Immature natural killer cell (primary cell): ENCODE results near the gene SGSM1. TPM values are rescaled to one million over a fixed set of nuclear protein-coding genes. Genes with fewer than 3 reads are reported as not detected.

Source experiments
- DNase-seq, 3 donors: peaks; one replicate each; pipeline ENCODE4 v3.0.0; 2022; ENCODE audit warnings: mixed read lengths in 1 of 3
- H3K27ac Mint-ChIP-seq, 6 donors: one replicate each; pipeline ENCODE4 v1.8.0; 2020; ENCODE audit warnings: mixed read lengths in 6 of 6, mild to moderate bottlenecking in 5 of 6, inconsistent platforms in 4 of 6, moderate library complexity in 3 of 6
- H3K27me3 Mint-ChIP-seq, 3 donors: one replicate each; pipeline ENCODE4 v1.8.0; 2020 to 2021; ENCODE audit warnings: low read depth in 3 of 3, mild to moderate bottlenecking in 3 of 3, mixed read lengths in 3 of 3, moderate library complexity in 3 of 3, inconsistent platforms in 1 of 3
- H3K36me3 Mint-ChIP-seq, 3 donors: one replicate each; pipeline ENCODE4 v1.8.0; 2020; ENCODE audit warnings: mixed read lengths in 3 of 3, inconsistent platforms in 2 of 3, mild to moderate bottlenecking in 2 of 3
- H3K4me1 Mint-ChIP-seq, 2 donors: one replicate each; pipeline ENCODE4 v1.8.0; 2020; ENCODE audit warnings: inconsistent platforms in 2 of 2, mild to moderate bottlenecking in 2 of 2, mixed read lengths in 2 of 2, moderate library complexity in 1 of 2
- H3K4me3 Mint-ChIP-seq, 5 donors: one replicate each; pipeline ENCODE4 v1.8.0; 2020; ENCODE audit warnings: mild to moderate bottlenecking in 5 of 5, mixed read lengths in 5 of 5, inconsistent platforms in 3 of 5, moderate library complexity in 3 of 5
- H3K9me3 Mint-ChIP-seq, 6 donors: one replicate each; pipeline ENCODE4 v1.8.0; 2020; ENCODE audit warnings: mild to moderate bottlenecking in 6 of 6, mixed read lengths in 6 of 6, inconsistent platforms in 4 of 6, moderate library complexity in 3 of 6
- polyA plus RNA-seq, 3 donors: library from polyadenylated mRNA; unstranded; fragments of 300-500 nt; fragmentation: Illumina TruSeq; gene quantifications; one replicate each; pipeline ENCODE4 v1.2.3, GENCODE V29; 2021

SGSM1 gene
- polyA plus RNA-seq, 3 donors from 2014 or later: 1.5 to 3.9 (median 2.4) TPM

DNA sequence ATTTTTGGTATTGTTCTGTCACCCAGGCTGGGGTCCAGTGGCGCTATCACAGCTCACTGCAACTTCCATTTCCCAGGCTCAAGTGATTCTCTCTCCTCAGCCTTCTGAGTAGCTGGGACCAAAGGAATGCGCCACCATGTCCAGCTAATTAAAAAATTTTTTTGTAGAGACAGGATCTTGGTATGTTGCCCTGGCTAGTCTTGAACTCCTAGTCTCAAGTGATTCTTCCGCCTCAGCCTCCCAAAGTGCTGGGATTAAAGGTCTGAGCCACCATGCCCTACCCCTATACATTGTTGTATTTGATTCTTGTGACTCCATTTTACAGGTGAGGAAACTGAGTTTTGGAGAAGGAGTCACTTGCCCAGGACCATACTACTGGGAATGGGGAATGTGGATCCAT is 158.4 kb downstream of the SGSM1 start:
- Mint-ChIP-seq H3K27ac (no peak overlapping the region), H3K27me3 (peaks cover 0 to 7% (median 4%) of the 10 kb centered on the region in 3 donors), H3K36me3 (no peaks in the 10 kb centered on the region), H3K9me3 (no peaks in the 10 kb centered on the region), H3K4me3 (no peak overlapping the region), H3K4me1 (peaks cover 16 to 19% of the 10 kb centered on the region in 2 donors)
- DNase-seq: no peak

DNA sequence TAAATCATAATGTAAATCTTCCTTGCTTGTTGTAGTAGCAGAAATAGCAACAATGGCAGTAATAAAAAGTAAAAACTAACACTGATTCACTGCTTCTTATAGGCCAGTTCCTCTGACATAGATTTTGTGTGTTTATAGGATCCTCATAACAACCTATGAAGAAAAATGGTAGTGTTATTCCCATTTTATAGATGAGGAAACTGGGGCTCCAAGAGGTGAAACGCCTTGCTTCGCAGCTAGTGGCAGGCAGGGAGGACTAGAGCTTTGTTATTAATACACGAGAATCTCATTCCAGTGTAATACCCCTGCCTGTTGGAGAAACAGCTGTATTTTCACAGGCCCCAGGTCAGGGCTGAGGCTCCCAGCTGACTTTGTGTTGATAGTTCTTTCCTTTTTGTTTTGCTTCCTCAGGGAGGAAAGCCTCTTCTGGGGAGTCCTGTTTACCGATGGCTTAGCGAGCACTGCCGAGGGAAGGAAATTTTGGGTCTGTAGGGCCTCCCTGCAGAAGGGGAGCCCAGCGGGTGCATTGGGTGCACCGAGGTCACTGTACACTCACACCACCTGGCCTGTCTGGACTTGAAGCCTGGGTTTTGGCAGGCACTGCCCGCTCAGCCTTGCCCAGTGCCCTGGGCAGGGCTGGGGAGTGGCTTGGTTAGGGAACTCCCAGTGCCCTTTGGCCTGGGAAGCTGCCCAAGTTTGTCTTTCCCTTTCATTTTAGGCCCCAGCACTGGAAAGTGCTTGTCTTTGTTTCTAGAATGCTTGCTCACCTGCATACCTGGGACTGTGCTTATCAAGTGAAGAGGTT is 160.0 kb downstream of the SGSM1 start:
- H3K9me3 Mint-ChIP-seq: no peaks in the 10 kb centered on the region
- no peak overlapping the region for H3K4me3 Mint-ChIP-seq
- H3K36me3 Mint-ChIP-seq: no peaks in the 10 kb centered on the region
- H3K27me3 Mint-ChIP-seq: peaks cover 0 to 4% (median 4%) of the 10 kb centered on the region in 3 donors
- H3K4me1 Mint-ChIP-seq: peaks cover 12 to 19% of the 10 kb centered on the region in 2 donors
- DNase-seq: no peak
- no peak overlapping the region for H3K27ac Mint-ChIP-seq

DNA sequence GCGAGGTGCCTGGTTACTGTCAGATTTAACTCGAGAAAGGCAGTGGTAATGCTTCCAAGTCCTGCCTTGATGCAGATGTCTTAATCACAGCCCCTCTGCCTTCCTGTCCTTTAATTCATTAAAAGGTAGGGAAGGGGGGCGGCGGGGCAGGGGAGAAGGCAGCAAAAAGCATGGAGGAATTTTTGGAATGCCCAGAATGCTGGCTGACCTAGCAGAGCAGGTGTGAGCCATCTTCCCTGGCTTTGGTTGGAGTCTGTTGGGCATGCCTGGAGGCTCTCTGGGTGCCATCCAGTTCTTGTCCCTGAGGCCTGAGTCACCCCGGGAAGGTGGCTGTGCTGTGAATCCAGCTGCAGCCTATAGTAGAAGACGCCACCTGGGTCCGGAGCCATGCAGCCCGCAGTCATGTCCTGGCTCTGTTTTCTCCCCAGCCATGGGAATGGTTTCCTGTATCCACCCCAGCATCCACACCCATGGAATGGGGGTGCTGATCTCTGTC is 162.1 kb downstream of the SGSM1 start:
- no peak overlapping the region for H3K27ac Mint-ChIP-seq
- no peak overlapping the region for H3K4me3 Mint-ChIP-seq
- no peak for DNase-seq
- H3K9me3 Mint-ChIP-seq: no peaks in the 10 kb centered on the region
- H3K27me3 Mint-ChIP-seq: peaks cover 0 to 4% (median 2%) of the 10 kb centered on the region in 3 donors
- peaks cover 5 to 6% of the 10 kb centered on the region in 2 donors for H3K4me1 Mint-ChIP-seq
- H3K36me3 Mint-ChIP-seq: no peaks in the 10 kb centered on the region

DNA sequence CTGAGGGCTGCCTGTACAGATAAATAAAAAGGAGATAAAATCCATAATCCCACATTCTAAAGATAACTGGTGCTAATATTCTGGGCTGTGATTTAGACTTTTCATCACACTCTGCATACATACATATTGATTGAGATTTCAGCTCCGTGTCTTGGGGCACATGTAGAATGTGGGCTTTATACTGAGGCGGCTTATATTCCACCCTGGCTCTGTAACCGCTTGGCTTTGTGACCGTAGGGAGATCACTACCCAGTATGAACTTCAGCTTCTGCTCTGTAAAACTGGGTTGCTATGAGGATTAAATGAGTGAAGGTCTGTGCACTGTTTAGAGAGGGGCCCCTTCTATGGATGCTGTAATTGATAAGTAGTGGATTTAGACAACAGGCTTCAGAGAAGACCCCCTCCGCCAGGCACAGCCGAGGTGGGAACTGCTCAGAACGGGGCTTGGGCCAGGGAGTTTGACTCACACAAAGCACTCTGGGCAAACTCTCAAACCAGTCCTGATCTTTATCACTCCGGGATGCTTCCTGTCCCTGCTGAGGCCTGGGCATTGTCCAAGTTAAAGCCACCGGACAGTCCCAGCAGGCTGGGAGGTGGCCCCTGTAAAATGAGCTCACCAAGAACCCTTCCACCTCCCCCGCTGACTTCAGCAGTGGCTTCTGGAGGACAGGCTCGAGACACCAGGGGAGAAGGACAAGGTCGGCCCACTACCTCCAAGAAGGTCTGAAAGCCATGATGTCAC is 163.7 kb downstream of the SGSM1 start:
- H3K27me3 Mint-ChIP-seq: peaks cover 0 to 2% (median under 1%) of the 10 kb centered on the region in 3 donors
- H3K36me3 Mint-ChIP-seq: no peaks in the 10 kb centered on the region
- DNase-seq: no peak
- no peak overlapping the region for H3K4me3 Mint-ChIP-seq
- H3K9me3 Mint-ChIP-seq: no peaks in the 10 kb centered on the region
- no peak overlapping the region for H3K27ac Mint-ChIP-seq
- no peaks in the 10 kb centered on the region for H3K4me1 Mint-ChIP-seq

DNA sequence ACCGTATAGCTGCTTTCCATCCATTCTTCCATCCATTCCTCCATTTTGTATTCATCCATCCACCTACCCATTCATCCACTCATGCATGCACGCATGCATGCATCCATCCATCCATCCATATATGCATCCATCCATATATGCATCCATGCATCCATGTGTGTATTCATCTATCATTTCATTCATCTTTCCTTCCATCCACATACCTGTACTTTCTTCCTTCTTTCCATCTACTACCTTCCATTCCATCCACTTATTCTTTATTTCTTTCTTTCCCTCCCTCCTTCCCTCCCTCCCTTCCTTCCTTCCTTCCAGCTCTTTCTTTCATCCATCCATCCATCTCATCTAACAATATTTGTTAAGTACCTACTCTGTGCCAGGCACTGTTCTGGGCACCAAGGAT is 166.4 kb downstream of the SGSM1 start:
- H3K9me3 Mint-ChIP-seq: no peaks in the 10 kb centered on the region
- H3K27ac Mint-ChIP-seq: no peak overlapping the region
- H3K4me1 Mint-ChIP-seq: no peaks in the 10 kb centered on the region
- H3K36me3 Mint-ChIP-seq: no peaks in the 10 kb centered on the region
- no peak for DNase-seq
- no peak overlapping the region for H3K4me3 Mint-ChIP-seq
- H3K27me3 Mint-ChIP-seq: peaks cover 0 to 2% (median 0%) of the 10 kb centered on the region in 3 donors

DNA sequence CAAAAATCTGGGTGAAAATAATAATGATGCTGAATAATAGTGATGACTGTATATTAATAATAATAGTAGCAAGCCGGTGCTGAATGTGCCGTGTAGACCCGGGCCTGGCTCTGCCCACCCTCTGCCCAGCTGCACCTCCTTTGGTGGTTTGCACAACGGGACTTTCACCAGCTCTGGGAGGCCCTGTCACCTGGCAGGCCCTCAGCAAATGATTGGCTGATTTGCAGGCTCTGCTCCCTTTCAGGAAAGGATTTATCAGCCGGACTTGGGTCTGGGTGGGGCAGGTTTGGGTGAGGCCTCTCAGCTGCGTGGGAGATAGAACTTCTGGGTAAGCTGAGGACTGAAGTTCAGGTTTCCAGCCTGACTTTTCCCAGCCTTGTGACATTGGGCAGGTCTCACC is 167.9 kb downstream of the SGSM1 start:
- Mint-ChIP-seq H3K27me3 (peaks cover 0 to 2% (median 0%) of the 10 kb centered on the region in 3 donors), H3K36me3 (no peaks in the 10 kb centered on the region), H3K27ac (no peak overlapping the region), H3K4me1 (no peaks in the 10 kb centered on the region), H3K4me3 (no peak overlapping the region), H3K9me3 (no peaks in the 10 kb centered on the region)
- DNase-seq: no peak

DNA sequence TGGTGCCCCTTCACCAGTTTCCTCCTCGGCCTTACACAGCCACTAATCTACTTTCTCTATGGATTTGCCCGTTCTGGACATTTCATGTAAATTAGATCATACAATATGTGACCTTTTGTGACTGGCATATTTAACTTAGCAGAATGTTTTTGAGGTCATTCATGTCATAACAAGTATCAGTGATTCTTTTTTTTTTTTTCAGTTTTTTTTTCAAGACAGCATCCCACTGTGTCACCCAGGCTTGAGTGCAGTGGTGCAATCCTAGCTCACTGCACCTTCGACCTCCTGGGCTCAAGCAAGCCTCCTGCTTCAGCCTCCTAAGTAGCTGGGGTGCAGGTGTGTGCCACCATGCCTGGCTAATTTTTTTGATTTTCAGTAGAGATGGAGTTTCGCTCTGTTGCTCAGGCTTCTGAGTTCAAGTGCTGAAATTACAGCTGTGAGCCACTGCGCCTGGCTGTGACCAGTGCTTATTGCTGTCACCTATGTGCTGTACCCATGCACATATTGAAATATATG is 169.2 kb downstream of the SGSM1 start:
- Mint-ChIP-seq H3K27ac (no peak overlapping the region), H3K27me3 (peaks cover 0 to 2% (median 0%) of the 10 kb centered on the region in 3 donors), H3K36me3 (no peaks in the 10 kb centered on the region), H3K4me3 (no peak overlapping the region), H3K4me1 (no peaks in the 10 kb centered on the region), H3K9me3 (no peaks in the 10 kb centered on the region)
- DNase-seq: no peak

DNA sequence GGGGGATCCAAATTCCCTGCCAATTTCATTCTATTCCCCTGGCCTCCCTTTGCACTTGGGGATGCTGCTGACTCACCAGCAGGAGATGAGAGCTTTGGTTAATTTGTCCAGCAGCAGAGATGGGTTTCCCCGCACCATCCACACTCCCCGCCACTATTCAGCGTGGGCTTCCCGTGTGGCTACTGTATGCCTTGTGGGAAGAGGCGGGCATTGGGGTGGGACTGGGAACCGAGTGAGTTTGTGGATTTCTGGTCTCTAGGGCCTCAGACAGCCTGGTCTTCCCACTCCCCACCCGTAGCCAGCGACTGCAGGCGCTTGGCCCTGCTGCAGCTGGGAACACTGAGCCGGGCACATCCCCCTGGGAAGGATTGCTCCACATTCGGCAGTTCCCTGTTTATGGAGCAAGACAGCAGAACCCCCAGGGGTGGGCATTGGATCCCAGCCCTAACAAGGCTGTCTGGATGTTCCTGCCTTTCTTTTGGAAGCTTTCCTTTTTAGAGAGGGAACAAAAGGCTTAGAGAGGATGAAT is 169.9 kb downstream of the SGSM1 start:
- H3K27ac Mint-ChIP-seq: no peak overlapping the region
- no peaks in the 10 kb centered on the region for H3K36me3 Mint-ChIP-seq
- H3K4me3 Mint-ChIP-seq: no peak overlapping the region
- no peak for DNase-seq
- H3K27me3 Mint-ChIP-seq: peaks cover 0 to 2% (median 0%) of the 10 kb centered on the region in 3 donors
- no peaks in the 10 kb centered on the region for H3K4me1 Mint-ChIP-seq
- H3K9me3 Mint-ChIP-seq: no peaks in the 10 kb centered on the region

DNA sequence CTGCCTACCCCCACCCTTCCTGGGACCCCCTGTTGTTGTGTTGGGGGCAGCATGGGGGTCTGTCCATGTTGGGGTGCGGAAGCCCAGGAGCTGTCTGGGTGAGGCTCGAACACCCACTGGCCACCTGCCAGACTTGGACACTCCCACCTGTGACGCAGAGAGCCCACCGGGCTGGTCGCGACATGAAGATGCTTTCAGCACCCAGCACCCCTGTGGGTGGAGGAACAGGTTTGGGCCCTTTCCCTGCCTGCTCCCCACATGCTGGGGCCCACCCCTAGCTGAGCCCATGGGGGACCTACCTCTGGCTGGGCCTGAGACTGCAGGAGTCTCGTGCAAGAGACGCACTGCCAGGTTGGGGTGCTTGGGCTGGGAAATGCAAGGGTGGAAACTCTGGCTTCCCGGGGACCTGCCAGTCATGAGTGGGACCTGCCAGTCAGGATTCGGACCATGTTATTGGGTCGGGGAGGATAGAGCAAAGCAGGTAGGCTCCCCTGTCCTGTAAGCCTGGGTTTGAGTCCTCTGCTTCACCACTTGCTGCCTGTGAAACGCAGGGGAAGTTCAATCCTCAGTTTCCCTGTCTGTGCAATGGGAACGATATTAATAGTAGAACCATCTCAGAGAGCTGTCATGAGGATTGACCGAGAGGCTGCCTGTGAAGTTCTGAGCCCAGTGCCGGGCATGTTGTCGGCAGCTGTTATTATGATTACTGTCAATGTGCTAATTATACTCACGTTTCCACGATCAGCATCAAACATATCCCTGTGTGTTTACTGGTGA is 170.6 kb downstream of the SGSM1 start:
- Mint-ChIP-seq H3K9me3 (no peaks in the 10 kb centered on the region), H3K36me3 (no peaks in the 10 kb centered on the region), H3K27me3 (peaks cover 0 to 3% (median 0%) of the 10 kb centered on the region in 3 donors), H3K4me1 (no peaks in the 10 kb centered on the region), H3K4me3 (no peak overlapping the region), H3K27ac (no peak overlapping the region)
- no peak for DNase-seq

Other genes starting within 250 kb of the SGSM1 start
- 1 to 10 TPM; 2.1 to 2.9 (median 2.7) TPM for gene LRRC75B, start 213.1 kb upstream of the SGSM1 start, polyA plus RNA-seq
- 1 to 10 TPM in 2 of 3 donors, not detected in 1; 1.2 to 4.8 TPM for gene GGT1, start 203.0 kb upstream of the SGSM1 start, polyA plus RNA-seq
- not detected for gene PIWIL3, start 31.5 kb upstream of the SGSM1 start, polyA plus RNA-seq
- not detected for gene LHFPL7, start 140.5 kb downstream of the SGSM1 start, polyA plus RNA-seq
- gene KIAA1671, start 146.5 kb downstream of the SGSM1 start, polyA plus RNA-seq: 1 to 10 TPM in 2 of 3 donors, under 1 TPM in 1; 0.43 to 3.0 (median 2.5) TPM